ENCODE measurements around the gene DMWD.

- TF ChIP-seq CTCF (IDR thresholded peaks at IDR 0.05) (no peak), POLR2AphosphoS5 (IDR thresholded peaks at IDR 0.05; ENCODE audit: insufficient read depth in 1 of 2, low read depth in 1 of 2) (no peak)
These were observed 49.6 kb upstream of the DMWD start for GRCh38 chr19:45842198-45842597.

All from vagina (tissue), 2 donors.